Fibroblast of lung (primary cell): Measurements from ENCODE around the gene NES.

Experiments
- CTCF ChIP-seq, 2 donors: IDR thresholded peaks in 1 of 2; conservative IDR thresholded peaks in 1 of 2; 1 replicate in 1 of 2; 2 replicates in 1 of 2; pipeline ENCODE4 v1.5.1; 2011 to 2012; ENCODE audit warnings: low read length in 2 of 2, control low read depth in 1 of 2, inconsistent platforms in 1 of 2, low read depth in 1 of 2, mild to moderate bottlenecking in 1 of 2
- EZH2 ChIP-seq: IDR thresholded peaks from 2 replicates; pipeline ENCODE4 v1.5.1; 2012; ENCODE audit warnings: low read length, control low read depth, mild to moderate bottlenecking; ENCODE audit errors: missing control alignments

DNA sequence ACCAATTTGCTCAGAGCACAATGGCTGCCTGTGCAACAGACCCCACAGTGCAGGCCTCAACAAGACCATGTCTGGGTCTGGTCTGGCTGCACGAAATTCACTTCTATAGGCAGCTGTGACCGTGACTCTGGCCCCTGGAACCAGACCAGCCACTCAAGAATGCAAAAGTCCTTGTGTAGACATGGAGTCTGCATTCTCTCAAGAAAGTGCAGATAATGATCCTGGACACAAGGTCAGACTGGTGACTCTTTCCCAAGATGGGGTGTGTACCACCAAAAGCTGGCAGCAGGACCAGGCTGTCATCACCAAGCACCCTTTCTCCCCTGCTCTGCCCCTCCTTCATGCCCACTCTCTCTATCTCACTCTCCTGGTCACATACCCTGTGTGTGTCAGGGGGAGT is 43.9 kb upstream of the NES start:
- TF ChIP-seq CTCF (conservative IDR thresholded peaks at IDR 0.05 in 1 of 2, IDR thresholded peaks at IDR 0.05 in 1 of 2; ENCODE audit: low read depth in 1 of 2, low read length in 2 of 2), result no peak
- TF ChIP-seq EZH2, result no peak
